WTC11 (cell line): ENCODE measurements around the gene ITPR2. TPM values are rescaled to one million over a fixed set of nuclear protein-coding genes. Genes with fewer than 3 reads are reported as not detected.
A peak's percentile ranks its signal among the peaks of the same experiment; 100 is the strongest.

Experiments used
- ATAC-seq: fragments of 200-7000 bp; cut with Tn5 transposase; 2 replicates; pipeline ENCODE4 v1.10.0; 2021; ENCODE audit warnings: mild to moderate bottlenecking, moderate library complexity
- CTCF ChIA-PET: fragments of 300-600 bp; sonication (Branson Sonifier 250); formaldehyde crosslinking; loops from one replicate; lab custom pipeline; 2021; ENCODE audit warnings: antibody characterized with exemption; lab: Charles Lee
- POLR2A ChIA-PET: fragments of 350-600 bp; sonication (Branson Sonifier 250); formaldehyde crosslinking; loops from one replicate; lab custom pipeline; 2021; ENCODE audit warnings: antibody characterized with exemption; lab: Charles Lee
- DNase-seq: peaks from one replicate; pipeline ENCODE4 v3.0.0; 2021; ENCODE audit warnings: low spot score
- H3K27ac Mint-ChIP-seq: 2 replicates; pipeline ENCODE4 v1.8.0; 2021; ENCODE audit warnings: mixed read lengths
- H3K27me3 Mint-ChIP-seq: 2 replicates; pipeline ENCODE4 v1.8.0; 2021; ENCODE audit warnings: low read depth, mild to moderate bottlenecking, moderate library complexity, mixed read lengths
- H3K36me3 Mint-ChIP-seq: 2 replicates; pipeline ENCODE4 v1.8.0; 2021; ENCODE audit warnings: mixed read lengths
- H3K4me1 Mint-ChIP-seq: 2 replicates; pipeline ENCODE4 v1.8.0; 2022; ENCODE audit warnings: mixed read lengths
- H3K4me3 Mint-ChIP-seq: 2 replicates; pipeline ENCODE4 v1.8.0; 2021; ENCODE audit warnings: mild to moderate bottlenecking, moderate library complexity, mixed read lengths
- H3K9me3 Mint-ChIP-seq: 2 replicates; pipeline ENCODE4 v1.8.0; 2021; ENCODE audit warnings: mixed read lengths
- E2F4 ChIP-seq: sonication (generic); formaldehyde crosslinking; IDR thresholded peaks from 2 replicates; pipeline ENCODE4 v1.8.1; 2022; ENCODE audit warnings: low read depth, mild to moderate bottlenecking, moderate library complexity, missing genetic modification reagents, borderline replicate concordance
- EMX1 ChIP-seq: fragments of 250-450 bp; sonication (Bioruptor Pico); IDR thresholded peaks from 2 replicates; pipeline ENCODE4 v1.8.0; 2021; ENCODE audit warnings: mild to moderate bottlenecking
- FOXK1 ChIP-seq: sonication (generic); formaldehyde crosslinking; IDR thresholded peaks from 2 replicates; pipeline ENCODE4 v1.8.0; 2022; ENCODE audit warnings: mild to moderate bottlenecking, moderate library complexity, missing genetic modification reagents
- FOXP4 ChIP-seq: sonication (generic); formaldehyde crosslinking; IDR thresholded peaks from 2 replicates; pipeline ENCODE4 v1.8.0; 2022; ENCODE audit warnings: mild to moderate bottlenecking, missing genetic modification reagents
- ZNF121 ChIP-seq: sonication (generic); formaldehyde crosslinking; IDR thresholded peaks from 2 replicates; pipeline ENCODE4 v1.8.0; 2023; ENCODE audit warnings: missing genetic modification reagents
- ZNF423 ChIP-seq: fragments of 250-450 bp; sonication (Bioruptor Pico); IDR thresholded peaks from 2 replicates; pipeline ENCODE4 v2.1.2; 2022; ENCODE audit warnings: mild to moderate bottlenecking, moderate library complexity
- ZNF425 ChIP-seq: fragments of 250-450 bp; sonication (Bioruptor Pico); conservative IDR thresholded peaks from 2 replicates; pipeline ENCODE4 v1.9.0; 2021; ENCODE audit warnings: mild to moderate bottlenecking
- ZSCAN18 ChIP-seq: fragments of 250-450 bp; sonication (Bioruptor Pico); IDR thresholded peaks from 2 replicates; pipeline ENCODE4 v2.1.2; 2022; ENCODE audit warnings: mild to moderate bottlenecking, moderate library complexity
- total RNA-seq: library from RNA; stranded (reverse); gene quantifications from 3 replicates; pipeline ENCODE4 v1.2.3, GENCODE V29; 2021
- TF ChIP-seq, protein P1 (sequence below): fragments of 250-450 bp; sonication (Bioruptor Pico); IDR thresholded peaks from 2 replicates; pipeline ENCODE4 v1.9.0; 2021; ENCODE audit warnings: mild to moderate bottlenecking

Gene ITPR2
- total RNA-seq, 1 experiment from 2014 or later, result 50.7 TPM

- TF ChIP-seq ZNF121, result no peak
- TF ChIP-seq, protein P1, sequence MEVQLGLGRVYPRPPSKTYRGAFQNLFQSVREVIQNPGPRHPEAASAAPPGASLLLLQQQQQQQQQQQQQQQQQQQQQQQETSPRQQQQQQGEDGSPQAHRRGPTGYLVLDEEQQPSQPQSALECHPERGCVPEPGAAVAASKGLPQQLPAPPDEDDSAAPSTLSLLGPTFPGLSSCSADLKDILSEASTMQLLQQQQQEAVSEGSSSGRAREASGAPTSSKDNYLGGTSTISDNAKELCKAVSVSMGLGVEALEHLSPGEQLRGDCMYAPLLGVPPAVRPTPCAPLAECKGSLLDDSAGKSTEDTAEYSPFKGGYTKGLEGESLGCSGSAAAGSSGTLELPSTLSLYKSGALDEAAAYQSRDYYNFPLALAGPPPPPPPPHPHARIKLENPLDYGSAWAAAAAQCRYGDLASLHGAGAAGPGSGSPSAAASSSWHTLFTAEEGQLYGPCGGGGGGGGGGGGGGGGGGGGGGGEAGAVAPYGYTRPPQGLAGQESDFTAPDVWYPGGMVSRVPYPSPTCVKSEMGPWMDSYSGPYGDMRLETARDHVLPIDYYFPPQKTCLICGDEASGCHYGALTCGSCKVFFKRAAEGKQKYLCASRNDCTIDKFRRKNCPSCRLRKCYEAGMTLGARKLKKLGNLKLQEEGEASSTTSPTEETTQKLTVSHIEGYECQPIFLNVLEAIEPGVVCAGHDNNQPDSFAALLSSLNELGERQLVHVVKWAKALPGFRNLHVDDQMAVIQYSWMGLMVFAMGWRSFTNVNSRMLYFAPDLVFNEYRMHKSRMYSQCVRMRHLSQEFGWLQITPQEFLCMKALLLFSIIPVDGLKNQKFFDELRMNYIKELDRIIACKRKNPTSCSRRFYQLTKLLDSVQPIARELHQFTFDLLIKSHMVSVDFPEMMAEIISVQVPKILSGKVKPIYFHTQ (CRISPR knock-in tag), result no peak
- TF ChIP-seq FOXK1 (CRISPR knock-in tag), result no peak
- no peak for TF ChIP-seq E2F4
- no peak for TF ChIP-seq ZNF423 (CRISPR knock-in tag)
- TF ChIP-seq, all 79 proteins: peak for 0
Observed at GRCh38 chr12:26451763-26452162, 381.2 kb downstream of the ITPR2 start (continued).

DNA sequence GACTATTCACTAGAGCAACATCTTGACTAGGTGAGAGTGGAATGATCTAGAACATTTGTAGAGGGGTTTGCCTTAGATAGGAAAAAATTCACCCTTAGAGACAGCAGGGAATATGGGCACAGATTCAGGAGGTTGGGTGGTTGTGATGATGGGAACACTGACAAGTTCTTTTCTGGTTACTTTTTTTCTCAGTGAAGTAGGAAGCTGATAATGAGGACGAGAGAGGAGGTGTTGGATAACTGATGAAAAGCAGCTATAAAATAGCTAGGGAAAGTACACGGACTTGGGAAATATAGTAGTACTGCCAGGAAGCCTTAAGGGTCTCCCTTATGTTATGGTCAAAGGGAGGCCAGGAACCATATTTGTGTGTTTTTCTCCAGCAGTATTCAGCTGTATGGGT, 387.1 kb downstream of the ITPR2 start:
- no peak for DNase-seq

DNA sequence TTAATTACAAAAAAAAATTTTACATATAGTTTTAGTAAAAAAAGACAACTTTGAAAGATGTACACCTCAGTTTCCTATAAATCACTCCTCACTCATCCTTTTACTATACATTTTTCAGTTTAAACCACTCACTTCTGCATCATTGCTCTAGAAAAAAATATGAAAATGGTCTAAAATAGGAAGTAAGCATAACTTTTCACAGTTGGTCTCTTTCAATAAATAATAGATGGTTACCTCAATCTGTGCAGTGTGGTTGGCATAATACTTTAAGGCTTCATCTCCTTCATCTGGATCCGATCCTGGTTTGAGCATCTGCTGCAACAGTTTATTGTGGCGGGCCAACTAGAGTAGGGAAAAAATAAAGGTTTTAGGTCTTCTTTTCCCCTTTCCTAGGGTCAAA, 389.7 kb downstream of the ITPR2 start:
- Mint-ChIP-seq H3K27me3 (no peaks in the 10 kb centered on the region), H3K27ac (no peak overlapping the region), H3K9me3 (no peaks in the 10 kb centered on the region), H3K4me3 (no peak overlapping the region), H3K36me3 (peaks cover 8% of the 10 kb centered on the region; the same call in 1 of the 2 replicates), H3K4me1 (peaks cover 11% of the 10 kb centered on the region)
- ChIA-PET CTCF (no interaction called here), POLR2A (no interaction called here)
- no peak for ATAC-seq
- no peak for DNase-seq
- TF ChIP-seq, protein P1 (CRISPR knock-in tag), result no peak
- TF ChIP-seq ZSCAN18, result no peak

More for the DNA sequence above, 387.1 kb downstream of the ITPR2 start:
- H3K4me1 Mint-ChIP-seq, result peaks cover 11% of the 10 kb centered on the region
- ChIA-PET CTCF (interaction anchor here (0.6 to 1.7 kb wide), 3 partner anchors 20 to 994 kb away, joined by 4 to 8 read pairs (median 5); no protein-coding TSS in a partner anchor), POLR2A (interaction anchor here (0.6 kb wide), 2 partner anchors 32 to 209 kb away, joined by 3 read pairs; no protein-coding TSS in a partner anchor)
- peaks cover 5% of the 10 kb centered on the region; the same call in 1 of the 2 replicates for H3K36me3 Mint-ChIP-seq
- H3K9me3 Mint-ChIP-seq, result no peaks in the 10 kb centered on the region
- no peak; the same call in 1 of the 2 replicates for ATAC-seq
- peak overlapping the region; percentile 31 for H3K27ac Mint-ChIP-seq
- no peaks in the 10 kb centered on the region for H3K27me3 Mint-ChIP-seq
- no peak overlapping the region for H3K4me3 Mint-ChIP-seq
- no peak for TF ChIP-seq ZNF425 (CRISPR knock-in tag)
- no peak for TF ChIP-seq FOXP4 (CRISPR knock-in tag)
- TF ChIP-seq EMX1 (CRISPR knock-in tag), result no peak
- TF ChIP-seq, all 79 proteins: peak for 0
